Activated CD4-positive, alpha-beta memory T cell treated with anti-CD3 and anti-CD28 coated beads for 36 hours (primary cell): ENCODE results near the gene ACSBG1. TPM values are rescaled to one million over a fixed set of nuclear protein-coding genes. Genes with fewer than 3 reads are reported as not detected.

ENCODE experiments used
- CTCF ChIA-PET: fragments of 350-600 bp; sonication (Branson Sonifier 250); formaldehyde crosslinking; loops from one replicate; lab custom pipeline; 2021; ENCODE audit warnings: antibody characterized with exemption, inconsistent platforms; lab: Charles Lee
- POLR2A ChIA-PET: fragments of 350-600 bp; sonication (Branson Sonifier 250); formaldehyde crosslinking; loops from one replicate; lab custom pipeline; 2021; ENCODE audit warnings: antibody characterized with exemption; lab: Charles Lee
- DNase-seq: peaks from one replicate; pipeline ENCODE4 v3.0.0-alpha.2; 2020
- H3K27ac Mint-ChIP-seq: one replicate; pipeline ENCODE4 v1.8.0; 2021; ENCODE audit warnings: mixed read lengths
- H3K27me3 Mint-ChIP-seq: one replicate; pipeline ENCODE4 v1.8.0; 2021; ENCODE audit warnings: mixed read lengths
- H3K36me3 Mint-ChIP-seq: one replicate; pipeline ENCODE4 v1.8.0; 2021; ENCODE audit warnings: mixed read lengths
- H3K4me1 Mint-ChIP-seq: one replicate; pipeline ENCODE4 v1.8.0; 2021; ENCODE audit warnings: low read depth, mixed read lengths
- H3K4me3 Mint-ChIP-seq: one replicate; pipeline ENCODE4 v1.8.0; 2021; ENCODE audit warnings: mild to moderate bottlenecking, mixed read lengths
- H3K9me3 Mint-ChIP-seq: one replicate; pipeline ENCODE4 v1.8.0; 2021; ENCODE audit warnings: mixed read lengths
- intact Hi-C: fragments of 100-400 bp; cut with micrococcal nuclease; formaldehyde crosslinking; loops from one replicate; pipeline ENCODE4 v1.15.1; 2023
- total RNA-seq, 2 experiments: library from RNA; stranded (reverse); gene quantifications; one replicate each; pipeline ENCODE4 v1.2.3, GENCODE V29; 2021

ACSBG1 gene
- total RNA-seq, 2 experiments from 2014 or later, result 0.26 TPM; not detected in 1

- H3K36me3 Mint-ChIP-seq, result no peaks in the 10 kb centered on the region
- H3K4me1 Mint-ChIP-seq, result no peaks in the 10 kb centered on the region
- POLR2A ChIA-PET, result no interaction called here
- no peak for DNase-seq
- H3K4me3 Mint-ChIP-seq, result no peak overlapping the region
- H3K27me3 Mint-ChIP-seq, result peaks cover 2% of the 10 kb centered on the region
- CTCF ChIA-PET, result interaction anchor here (2.8 kb wide), 1 partner anchor 18 kb away, joined by 19 read pairs; no protein-coding TSS in a partner anchor
- no peaks in the 10 kb centered on the region for H3K9me3 Mint-ChIP-seq
- intact Hi-C loops, result no loop called here
- no peak overlapping the region for H3K27ac Mint-ChIP-seq
Measured at GRCh38 chr15:78213425-78213750, 21.0 kb downstream of the ACSBG1 start.

- POLR2A ChIA-PET, result no interaction called here
- H3K27me3 Mint-ChIP-seq, result peaks cover 2% of the 10 kb centered on the region
- intact Hi-C loops, result no loop called here
- no peaks in the 10 kb centered on the region for H3K36me3 Mint-ChIP-seq
- H3K9me3 Mint-ChIP-seq, result no peaks in the 10 kb centered on the region
- H3K4me3 Mint-ChIP-seq, result no peak overlapping the region
- no peak for DNase-seq
- H3K27ac Mint-ChIP-seq, result no peak overlapping the region
- CTCF ChIA-PET, result interaction anchor here (2.8 kb wide), 1 partner anchor 17 kb away, joined by 19 read pairs; no protein-coding TSS in a partner anchor
- no peaks in the 10 kb centered on the region for H3K4me1 Mint-ChIP-seq
Measured at GRCh38 chr15:78212546-78213424, 21.6 kb downstream of the ACSBG1 start.

GRCh38 chr15:78212008-78212407, 22.4 kb downstream of the ACSBG1 start:
- POLR2A ChIA-PET, result no interaction called here
- no peaks in the 10 kb centered on the region for H3K4me1 Mint-ChIP-seq
- no peaks in the 10 kb centered on the region for H3K9me3 Mint-ChIP-seq
- no peak overlapping the region for H3K4me3 Mint-ChIP-seq
- H3K27me3 Mint-ChIP-seq, result peaks cover 2% of the 10 kb centered on the region
- H3K27ac Mint-ChIP-seq, result no peak overlapping the region
- no peaks in the 10 kb centered on the region for H3K36me3 Mint-ChIP-seq
- intact Hi-C loops, result no loop called here
- no peak for DNase-seq
- CTCF ChIA-PET, result interaction anchor here (0.9 to 2.8 kb wide), 2 partner anchors 17 to 34 kb away, joined by 4 to 19 read pairs; no protein-coding TSS in a partner anchor

GRCh38 chr15:78211189-78211921, 23.0 kb downstream of the ACSBG1 start:
- H3K9me3 Mint-ChIP-seq, result no peaks in the 10 kb centered on the region
- peaks cover 2% of the 10 kb centered on the region for H3K27me3 Mint-ChIP-seq
- ChIA-PET CTCF (interaction anchor here (0.9 to 2.8 kb wide), 3 partner anchors 12 to 33 kb away, joined by 4 to 19 read pairs (median 4); no protein-coding TSS in a partner anchor), POLR2A (no interaction called here)
- no peak for DNase-seq
- H3K27ac Mint-ChIP-seq, result no peak overlapping the region
- intact Hi-C loops, result no loop called here
- no peak overlapping the region for H3K4me3 Mint-ChIP-seq
- no peaks in the 10 kb centered on the region for H3K4me1 Mint-ChIP-seq
- no peaks in the 10 kb centered on the region for H3K36me3 Mint-ChIP-seq

- Mint-ChIP-seq H3K36me3 (no peaks in the 10 kb centered on the region), H3K4me1 (no peaks in the 10 kb centered on the region), H3K27ac (no peak overlapping the region), H3K4me3 (no peak overlapping the region), H3K9me3 (no peaks in the 10 kb centered on the region), H3K27me3 (peaks cover 2% of the 10 kb centered on the region)
- intact Hi-C loops, result no loop called here
- POLR2A ChIA-PET, result no interaction called here
- CTCF ChIA-PET, result interaction anchor here (1.3 to 1.4 kb wide), 2 partner anchors 13 to 79 kb away, joined by 4 read pairs; partner anchors contain the start of gene CIB2
- no peak for DNase-seq
Measured at GRCh38 chr15:78210349-78210717, 24.0 kb downstream of the ACSBG1 start.

GRCh38 chr15:78209646-78210348, 24.6 kb downstream of the ACSBG1 start:
- no peak overlapping the region for H3K4me3 Mint-ChIP-seq
- H3K27me3 Mint-ChIP-seq, result no peaks in the 10 kb centered on the region
- intact Hi-C loops, result no loop called here
- H3K36me3 Mint-ChIP-seq, result no peaks in the 10 kb centered on the region
- no peaks in the 10 kb centered on the region for H3K4me1 Mint-ChIP-seq
- no peaks in the 10 kb centered on the region for H3K9me3 Mint-ChIP-seq
- no peak for DNase-seq
- ChIA-PET POLR2A (no interaction called here), CTCF (interaction anchor here (1.4 kb wide), 1 partner anchor 79 kb away, joined by 4 read pairs; the partner anchor contains the start of gene CIB2)
- H3K27ac Mint-ChIP-seq, result no peak overlapping the region

GRCh38 chr15:78208887-78209645, 25.3 kb downstream of the ACSBG1 start:
- intact Hi-C loops, result no loop called here
- no peak overlapping the region for H3K27ac Mint-ChIP-seq
- H3K9me3 Mint-ChIP-seq, result no peaks in the 10 kb centered on the region
- ChIA-PET POLR2A (no interaction called here), CTCF (interaction anchor here (1.4 kb wide), 1 partner anchor 78 kb away, joined by 4 read pairs; the partner anchor contains the start of gene CIB2)
- H3K36me3 Mint-ChIP-seq, result no peaks in the 10 kb centered on the region
- DNase-seq, result no peak
- no peaks in the 10 kb centered on the region for H3K27me3 Mint-ChIP-seq
- H3K4me3 Mint-ChIP-seq, result no peak overlapping the region
- H3K4me1 Mint-ChIP-seq, result no peaks in the 10 kb centered on the region

GRCh38 chr15:78208341-78208844, 26.0 kb downstream of the ACSBG1 start:
- Mint-ChIP-seq H3K27me3 (no peaks in the 10 kb centered on the region), H3K4me3 (no peak overlapping the region), H3K27ac (no peak overlapping the region), H3K4me1 (no peaks in the 10 kb centered on the region), H3K36me3 (no peaks in the 10 kb centered on the region), H3K9me3 (no peaks in the 10 kb centered on the region)
- ChIA-PET POLR2A (no interaction called here), CTCF (no interaction called here)
- no peak for DNase-seq
- intact Hi-C loops, result no loop called here

GRCh38 chr15:78207641-78208340, 26.6 kb downstream of the ACSBG1 start:
- Mint-ChIP-seq H3K27ac (no peak overlapping the region), H3K4me1 (no peaks in the 10 kb centered on the region), H3K27me3 (no peaks in the 10 kb centered on the region), H3K36me3 (no peaks in the 10 kb centered on the region), H3K4me3 (no peak overlapping the region), H3K9me3 (no peaks in the 10 kb centered on the region)
- CTCF ChIA-PET, result interaction anchor here (1.0 to 1.6 kb wide), 2 partner anchors 13 to 94 kb away, joined by 5 to 6 read pairs; no protein-coding TSS in a partner anchor
- no peak for DNase-seq
- intact Hi-C loops, result no loop called here
- POLR2A ChIA-PET, result no interaction called here

- Mint-ChIP-seq H3K36me3 (no peaks in the 10 kb centered on the region), H3K27me3 (no peaks in the 10 kb centered on the region), H3K9me3 (no peaks in the 10 kb centered on the region), H3K4me3 (no peak overlapping the region), H3K4me1 (no peaks in the 10 kb centered on the region), H3K27ac (no peak overlapping the region)
- no peak for DNase-seq
- ChIA-PET CTCF (interaction anchor here (0.6 to 1.6 kb wide), 3 partner anchors 12 to 298 kb away, joined by 3 to 6 read pairs (median 5); no protein-coding TSS in a partner anchor), POLR2A (no interaction called here)
- intact Hi-C loops, result no loop called here
Measured at GRCh38 chr15:78207110-78207458, 27.3 kb downstream of the ACSBG1 start.
